A673 (cell line): ENCODE results near the gene GIMAP8. TPM values are rescaled to one million over a fixed set of nuclear protein-coding genes. Genes with fewer than 3 reads are reported as not detected.

Experiments used
- BruUV-seq: library from RNA; stranded (reverse); fragments of 400-500 nt; replicated peaks from 2 replicates; lab custom pipeline; 2021; lab: Mats Ljungman, UMichigan
- CTCF ChIA-PET: fragments of 300-600 bp; sonication (Branson Sonifier 250); formaldehyde crosslinking; loops from one replicate; lab custom pipeline; 2022; ENCODE audit warnings: antibody characterized with exemption; lab: Charles Lee
- POLR2A ChIA-PET: fragments of 300-600 bp; sonication (Branson Sonifier 250); formaldehyde crosslinking; loops from one replicate; lab custom pipeline; 2022; ENCODE audit warnings: antibody characterized with exemption; ENCODE audit not compliant: low non-redundant PET; lab: Charles Lee
- DNase-seq: peaks from one replicate; pipeline ENCODE4 v3.0.0-alpha.2; 2015; ENCODE audit warnings: low spot score
- H3K27ac ChIP-seq: fragments of 200-600 bp; sonication (generic); 2 replicates; pipeline ENCODE4 v1.5.1; 2016; ENCODE audit warnings: mixed run types, low read depth, mild to moderate bottlenecking, mixed read lengths, antibody characterized with exemption, low read length; ENCODE audit not compliant: poor library complexity, severe bottlenecking
- H3K27me3 ChIP-seq: fragments of 200-600 bp; sonication (generic); replicated peaks from 2 replicates; pipeline ENCODE4 v1.6.1; 2017; ENCODE audit warnings: mixed run types, low read depth, mild to moderate bottlenecking, mixed read lengths, antibody characterized with exemption, low read length; ENCODE audit not compliant: insufficient read depth, poor library complexity
- H3K36me3 ChIP-seq: fragments of 200-600 bp; sonication (generic); 2 replicates; pipeline ENCODE4 v1.6.1; 2016; ENCODE audit warnings: mixed run types, mild to moderate bottlenecking, mixed read lengths, antibody characterized with exemption, low read length; ENCODE audit not compliant: insufficient read depth, poor library complexity, severe bottlenecking
- H3K4me1 ChIP-seq: fragments of 200-600 bp; sonication (generic); 2 replicates; pipeline ENCODE4 v1.6.1; 2017; ENCODE audit warnings: mixed run types, mild to moderate bottlenecking, mixed read lengths, antibody characterized with exemption, low read length; ENCODE audit not compliant: insufficient read depth, poor library complexity, severe bottlenecking
- H3K4me3 ChIP-seq: fragments of 200-600 bp; sonication (generic); 2 replicates; pipeline ENCODE4 v1.5.1; 2016; ENCODE audit warnings: low read depth, mixed run types, mild to moderate bottlenecking, mixed read lengths, low read length; ENCODE audit not compliant: poor library complexity, severe bottlenecking
- H3K9me3 ChIP-seq: fragments of 200-600 bp; sonication (generic); 2 replicates; pipeline ENCODE4 v1.6.1; 2016; ENCODE audit warnings: mixed run types, low read depth, mild to moderate bottlenecking, mixed read lengths, antibody characterized with exemption, low read length; ENCODE audit not compliant: poor library complexity, severe bottlenecking
- EZH2 ChIP-seq: fragments of 200-600 bp; sonication (generic); IDR thresholded peaks from 2 replicates; pipeline ENCODE4 v1.6.1; 2017; ENCODE audit warnings: borderline replicate concordance, low read depth, mild to moderate bottlenecking, mixed read lengths, antibody characterized with exemption, low read length; ENCODE audit not compliant: poor library complexity, severe bottlenecking
- intact Hi-C: fragments of 100-400 bp; cut with micrococcal nuclease; formaldehyde crosslinking; loops from one replicate; pipeline ENCODE4 v1.10.0; 2022; ENCODE audit not compliant: unreplicated experiment
- total RNA-seq: library from RNA; stranded (reverse); gene quantifications from 2 replicates; pipeline ENCODE4 v1.2.3, GENCODE V29; 2021
- TF ChIP-seq, protein P1 (sequence below): fragments of 300-800, 200-600 bp; sonication (generic); conservative IDR thresholded peaks from 2 replicates; pipeline ENCODE4 v1.5.1; 2017; ENCODE audit warnings: low read depth, mild to moderate bottlenecking, antibody characterized with exemption, low read length, moderate library complexity, mixed read lengths

GIMAP8 gene
- total RNA-seq, 1 experiment from 2014 or later, result not detected

- POLR2A ChIA-PET, result interaction anchor here (0.6 kb wide), 1 partner anchor 356 kb away, joined by 3 read pairs; no protein-coding TSS in a partner anchor
- Histone ChIP-seq H3K4me3 (no peak overlapping the region), H3K4me1 (peaks cover 25% of the 10 kb centered on the region), H3K9me3 (no peaks in the 10 kb centered on the region), H3K27ac (no peak overlapping the region), H3K27me3 (no peaks in the 10 kb centered on the region), H3K36me3 (no peaks in the 10 kb centered on the region)
- no TSS peak for BruUV-seq
- no peak for DNase-seq
- CTCF ChIA-PET, result no interaction called here
- intact Hi-C loops, result no loop called here
- TF ChIP-seq, protein P1, sequence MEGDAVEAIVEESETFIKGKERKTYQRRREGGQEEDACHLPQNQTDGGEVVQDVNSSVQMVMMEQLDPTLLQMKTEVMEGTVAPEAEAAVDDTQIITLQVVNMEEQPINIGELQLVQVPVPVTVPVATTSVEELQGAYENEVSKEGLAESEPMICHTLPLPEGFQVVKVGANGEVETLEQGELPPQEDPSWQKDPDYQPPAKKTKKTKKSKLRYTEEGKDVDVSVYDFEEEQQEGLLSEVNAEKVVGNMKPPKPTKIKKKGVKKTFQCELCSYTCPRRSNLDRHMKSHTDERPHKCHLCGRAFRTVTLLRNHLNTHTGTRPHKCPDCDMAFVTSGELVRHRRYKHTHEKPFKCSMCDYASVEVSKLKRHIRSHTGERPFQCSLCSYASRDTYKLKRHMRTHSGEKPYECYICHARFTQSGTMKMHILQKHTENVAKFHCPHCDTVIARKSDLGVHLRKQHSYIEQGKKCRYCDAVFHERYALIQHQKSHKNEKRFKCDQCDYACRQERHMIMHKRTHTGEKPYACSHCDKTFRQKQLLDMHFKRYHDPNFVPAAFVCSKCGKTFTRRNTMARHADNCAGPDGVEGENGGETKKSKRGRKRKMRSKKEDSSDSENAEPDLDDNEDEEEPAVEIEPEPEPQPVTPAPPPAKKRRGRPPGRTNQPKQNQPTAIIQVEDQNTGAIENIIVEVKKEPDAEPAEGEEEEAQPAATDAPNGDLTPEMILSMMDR, result no peak
- no peak for TF ChIP-seq EZH2
Observed at GRCh38 chr7:150431839-150432658, 18.4 kb upstream of the GIMAP8 start.

- Histone ChIP-seq H3K4me1 (peaks cover 14% of the 10 kb centered on the region), H3K27me3 (no peaks in the 10 kb centered on the region), H3K36me3 (no peaks in the 10 kb centered on the region), H3K9me3 (no peaks in the 10 kb centered on the region), H3K4me3 (no peak overlapping the region), H3K27ac (no peak overlapping the region)
- BruUV-seq, result no TSS peak
- TF ChIP-seq, protein P1, result no peak
- TF ChIP-seq EZH2, result no peak
- intact Hi-C loops, result no loop called here
- ChIA-PET POLR2A (no interaction called here), CTCF (no interaction called here)
- DNase-seq, result no peak
Observed at GRCh38 chr7:150432915-150433892, 17.2 kb upstream of the GIMAP8 start.

DNA sequence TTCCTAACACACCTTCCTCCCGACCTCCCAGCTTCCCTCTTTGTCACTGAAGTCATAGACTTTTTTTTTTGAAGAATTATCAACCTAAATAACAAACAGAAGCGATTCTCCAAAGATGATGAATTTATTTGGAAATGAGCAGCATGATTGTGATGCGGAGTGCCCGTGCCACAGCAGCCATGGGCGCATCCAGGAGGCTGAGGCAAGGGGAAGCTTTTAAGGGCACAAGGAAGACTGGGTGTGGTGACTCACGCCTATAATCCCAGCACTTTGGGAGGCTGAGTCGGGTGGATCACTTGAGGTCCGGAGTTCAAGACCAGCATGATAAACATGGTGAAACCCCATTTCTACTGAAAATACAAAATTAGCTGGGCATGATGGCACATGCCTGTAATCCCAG, 16.2 kb upstream of the GIMAP8 start:
- Histone ChIP-seq H3K27ac (no peak overlapping the region), H3K9me3 (no peaks in the 10 kb centered on the region), H3K4me3 (no peak overlapping the region), H3K36me3 (no peaks in the 10 kb centered on the region), H3K4me1 (peaks cover 4% of the 10 kb centered on the region), H3K27me3 (no peaks in the 10 kb centered on the region)
- intact Hi-C loops, result no loop called here
- ChIA-PET POLR2A (no interaction called here), CTCF (no interaction called here)
- no peak for TF ChIP-seq EZH2
- TF ChIP-seq, protein P1, result no peak
- BruUV-seq, result no TSS peak
- no peak for DNase-seq
